HEK293 (cell line): ENCODE measurements around the gene C3orf52.

Experiments used
- CTCF ChIA-PET: fragments of 350-600 bp; formaldehyde crosslinking; extraction: SDS; loops from one replicate; lab custom pipeline; 2021; ENCODE audit warnings: antibody characterized with exemption; lab: Yijun Ruan, JAX
- POLR2A ChIA-PET: fragments of 300-600 bp; formaldehyde crosslinking; extraction: SDS; loops from one replicate; lab custom pipeline; 2020; ENCODE audit warnings: antibody characterized with exemption, inconsistent platforms; lab: Yijun Ruan, JAX
- H3K27ac ChIP-seq: fragments of 200-500 bp; sonication (Bioruptor generic); 2 replicates; pipeline ENCODE4 v1.5.1; 2014; ENCODE audit warnings: low read depth, low read length, control low read depth, inconsistent platforms; ENCODE audit errors: extremely low read depth
- H3K36me3 ChIP-seq, 2 experiments: fragments of 200-500 bp in 1 of 2; sonication (Bioruptor generic) in 1 of 2; 1 replicate in 1 of 2; 2 replicates in 1 of 2; pipeline ENCODE4 v1.5.1; 2014 to 2017; ENCODE audit warnings: inconsistent platforms in 2 of 2, low read length in 2 of 2; ENCODE audit not compliant: control insufficient read depth in 2 of 2, insufficient read depth in 1 of 2
- H3K4me1 ChIP-seq: fragments of 200-500 bp; sonication (Bioruptor generic); 2 replicates; pipeline ENCODE4 v1.5.1; 2014; ENCODE audit warnings: mild to moderate bottlenecking, low read length, inconsistent platforms; ENCODE audit not compliant: control insufficient read depth, insufficient read depth
- H3K4me3 ChIP-seq: 2 replicates; pipeline ENCODE4 v1.5.1; 2011; ENCODE audit warnings: low read depth, mild to moderate bottlenecking, control low read depth, low read length, moderate library complexity
- H3K9me3 ChIP-seq: fragments of 200-500 bp; sonication (Bioruptor generic); 2 replicates; pipeline ENCODE4 v1.5.1; 2014; ENCODE audit warnings: low read depth, low read length, inconsistent platforms; ENCODE audit not compliant: control insufficient read depth, insufficient read depth
- FEZF1 ChIP-seq: fragments of 450-650 bp; formaldehyde crosslinking; IDR thresholded peaks from 2 replicates; pipeline ENCODE4 v1.5.1; 2016; ENCODE audit warnings: missing biosample characterization, missing genetic modification characterization
- OVOL3 ChIP-seq: fragments of 450-650 bp; formaldehyde crosslinking; IDR thresholded peaks from 2 replicates; pipeline ENCODE4 v1.5.1; 2016; ENCODE audit warnings: missing biosample characterization, missing genetic modification characterization
- PRDM1 ChIP-seq: fragments of 450-650 bp; formaldehyde crosslinking; IDR thresholded peaks from 2 replicates; pipeline ENCODE4; 2016; ENCODE audit warnings: missing biosample characterization, missing genetic modification characterization
- RBAK ChIP-seq: fragments of 450-650 bp; formaldehyde crosslinking; IDR thresholded peaks from 2 replicates; pipeline ENCODE4 v1.5.1; 2016; ENCODE audit warnings: missing biosample characterization, missing genetic modification characterization
- SETDB1 ChIP-seq: IDR thresholded peaks from one replicate; pipeline ENCODE4 v1.6.1; 2017; ENCODE audit warnings: mild to moderate bottlenecking, low read length, moderate library complexity, mixed read lengths; ENCODE audit not compliant: insufficient read length
- ZBTB7A ChIP-seq: fragments of 450-650 bp; formaldehyde crosslinking; IDR thresholded peaks from 2 replicates; pipeline ENCODE4 v1.5.1; 2016; ENCODE audit warnings: low read depth, missing biosample characterization, missing genetic modification characterization
- ZFHX2 ChIP-seq: fragments of 450-650 bp; formaldehyde crosslinking; conservative IDR thresholded peaks from 2 replicates; pipeline ENCODE4 v1.5.1; 2016; ENCODE audit warnings: missing biosample characterization, missing genetic modification characterization
- ZNF10 ChIP-seq: fragments of 450-650 bp; formaldehyde crosslinking; IDR thresholded peaks from 2 replicates; pipeline ENCODE4 v1.5.1; 2017; ENCODE audit warnings: missing biosample characterization, missing genetic modification characterization
- ZNF174 ChIP-seq: fragments of 450-650 bp; formaldehyde crosslinking; IDR thresholded peaks from 2 replicates; pipeline ENCODE4 v1.5.0; 2017; ENCODE audit warnings: missing biosample characterization, mild to moderate bottlenecking, missing genetic modification characterization
- ZNF214 ChIP-seq: fragments of 450-650 bp; formaldehyde crosslinking; IDR thresholded peaks from 2 replicates; pipeline ENCODE4 v1.5.1; 2017; ENCODE audit warnings: missing biosample characterization, mild to moderate bottlenecking, missing genetic modification characterization, borderline replicate concordance
- ZNF274 ChIP-seq, 2 experiments: fragments of 200-500 bp in 1 of 2; fragments of 450-650 bp in 1 of 2; sonication (Bioruptor generic) in 1 of 2; formaldehyde crosslinking in 1 of 2; IDR thresholded peaks; 2 replicates each; pipeline versions ENCODE4 v1.5.1 to v1.6.1; 2014 to 2016; ENCODE audit warnings: borderline replicate concordance in 1 of 2, inconsistent platforms in 1 of 2, low read length in 1 of 2, missing biosample characterization in 1 of 2, missing genetic modification characterization in 1 of 2
- ZNF350 ChIP-seq: fragments of 450-650 bp; formaldehyde crosslinking; IDR thresholded peaks from 2 replicates; pipeline ENCODE4 v1.5.0; 2017; ENCODE audit warnings: missing biosample characterization, mild to moderate bottlenecking, missing genetic modification characterization
- ZNF354C ChIP-seq: fragments of 450-650 bp; formaldehyde crosslinking; IDR thresholded peaks from 2 replicates; pipeline ENCODE4 v1.5.1; 2016; ENCODE audit warnings: missing biosample characterization, missing genetic modification characterization, low read depth, borderline replicate concordance
- ZNF37A ChIP-seq: fragments of 450-650 bp; IDR thresholded peaks from 2 replicates; pipeline ENCODE4 v1.5.1; 2018; ENCODE audit warnings: missing biosample characterization, missing genetic modification characterization
- ZNF416 ChIP-seq: fragments of 450-650 bp; formaldehyde crosslinking; IDR thresholded peaks from 2 replicates; pipeline ENCODE4 v1.5.1; 2016; ENCODE audit warnings: missing biosample characterization, missing genetic modification characterization
- ZNF48 ChIP-seq: fragments of 450-650 bp; formaldehyde crosslinking; IDR thresholded peaks from 2 replicates; pipeline ENCODE4 v1.5.1; 2016; ENCODE audit warnings: missing biosample characterization, missing genetic modification characterization
- ZNF529 ChIP-seq: fragments of 450-650 bp; formaldehyde crosslinking; IDR thresholded peaks from 2 replicates; pipeline ENCODE4 v1.5.1; 2017; ENCODE audit warnings: missing genetic modification characterization, missing biosample characterization; ENCODE audit not compliant: insufficient replicate concordance
- ZNF548 ChIP-seq: fragments of 450-650 bp; formaldehyde crosslinking; IDR thresholded peaks from 2 replicates; pipeline ENCODE4 v1.5.1; 2016; ENCODE audit warnings: missing biosample characterization, missing genetic modification characterization
- ZNF660 ChIP-seq: fragments of 450-650 bp; IDR thresholded peaks from 2 replicates; pipeline ENCODE4 v1.5.1; 2018; ENCODE audit warnings: missing biosample characterization, mild to moderate bottlenecking, missing genetic modification characterization
- ZNF747 ChIP-seq: fragments of 450-650 bp; formaldehyde crosslinking; IDR thresholded peaks from 2 replicates; pipeline ENCODE4 v1.5.1; 2016; ENCODE audit warnings: missing biosample characterization, missing genetic modification characterization
- ZSCAN30 ChIP-seq: fragments of 450-650 bp; IDR thresholded peaks from 2 replicates; pipeline ENCODE4 v1.5.1; 2018; ENCODE audit warnings: missing biosample characterization, mild to moderate bottlenecking, missing genetic modification characterization, moderate library complexity
- TF ChIP-seq, protein P1 (sequence below): fragments of 450-650 bp; formaldehyde crosslinking; IDR thresholded peaks from 2 replicates; pipeline ENCODE4 v1.5.0; 2017; ENCODE audit warnings: missing biosample characterization, missing genetic modification characterization, borderline replicate concordance
- TF ChIP-seq, protein P2 (sequence below): sonication (generic); formaldehyde crosslinking; IDR thresholded peaks from 2 replicates; pipeline ENCODE4 v1.8.1; 2022; ENCODE audit warnings: mild to moderate bottlenecking, moderate library complexity, missing genetic modification reagents
- TF ChIP-seq, protein P3 (sequence below): fragments of 450-650 bp; IDR thresholded peaks from 2 replicates; pipeline ENCODE4 v1.5.1; 2018; ENCODE audit warnings: missing biosample characterization, missing genetic modification characterization
- TF ChIP-seq, protein P4 (sequence below): fragments of 450-650 bp; formaldehyde crosslinking; IDR thresholded peaks from 2 replicates; pipeline ENCODE4 v1.5.1; 2016; ENCODE audit warnings: missing biosample characterization, missing genetic modification characterization

Gene C3orf52

DNA sequence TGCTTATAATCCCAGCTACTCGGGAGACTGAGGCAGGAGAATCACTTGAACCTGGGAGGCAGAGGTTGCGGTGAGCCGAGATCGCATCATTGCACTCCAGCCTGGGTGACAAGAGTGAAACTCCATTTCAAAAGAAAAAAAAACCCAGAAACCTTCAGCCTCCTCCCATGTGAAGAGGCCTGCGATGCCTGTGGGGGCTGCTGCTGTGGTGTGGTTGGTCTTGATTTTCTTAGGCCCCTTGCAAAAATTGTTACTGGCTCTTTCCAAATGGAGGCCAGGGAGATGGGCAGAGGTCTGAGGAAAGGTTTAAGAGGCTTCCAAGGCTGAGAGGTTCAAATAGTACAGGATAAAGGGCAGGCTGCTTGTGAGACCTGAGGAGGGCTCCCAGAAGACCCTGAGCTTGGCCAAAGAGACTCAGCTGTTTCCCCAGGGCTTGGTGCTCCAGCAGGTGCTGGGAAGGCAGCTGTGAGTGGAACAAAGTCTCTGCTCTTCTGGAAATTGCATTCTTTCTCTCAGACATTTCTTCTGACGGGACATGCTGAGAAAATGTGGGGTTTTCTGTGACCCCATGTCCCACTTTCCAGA, 28.5 kb downstream of the C3orf52 start:
- H3K27ac ChIP-seq, result no peak overlapping the region
- TF ChIP-seq ZNF214 (tag by site-specific recombination) (no peak), SETDB1 (no peak), ZBTB7A (tag by site-specific recombination) (no peak), FEZF1 (no peak), OVOL3 (tag by site-specific recombination) (no peak), ZNF354C (tag by site-specific recombination) (no peak), ZFHX2 (tag by site-specific recombination) (no peak), ZNF747 (tag by site-specific recombination) (no peak), ZSCAN30 (tag by site-specific recombination) (no peak), RBAK (tag by site-specific recombination) (no peak)
- TF ChIP-seq, protein P1, sequence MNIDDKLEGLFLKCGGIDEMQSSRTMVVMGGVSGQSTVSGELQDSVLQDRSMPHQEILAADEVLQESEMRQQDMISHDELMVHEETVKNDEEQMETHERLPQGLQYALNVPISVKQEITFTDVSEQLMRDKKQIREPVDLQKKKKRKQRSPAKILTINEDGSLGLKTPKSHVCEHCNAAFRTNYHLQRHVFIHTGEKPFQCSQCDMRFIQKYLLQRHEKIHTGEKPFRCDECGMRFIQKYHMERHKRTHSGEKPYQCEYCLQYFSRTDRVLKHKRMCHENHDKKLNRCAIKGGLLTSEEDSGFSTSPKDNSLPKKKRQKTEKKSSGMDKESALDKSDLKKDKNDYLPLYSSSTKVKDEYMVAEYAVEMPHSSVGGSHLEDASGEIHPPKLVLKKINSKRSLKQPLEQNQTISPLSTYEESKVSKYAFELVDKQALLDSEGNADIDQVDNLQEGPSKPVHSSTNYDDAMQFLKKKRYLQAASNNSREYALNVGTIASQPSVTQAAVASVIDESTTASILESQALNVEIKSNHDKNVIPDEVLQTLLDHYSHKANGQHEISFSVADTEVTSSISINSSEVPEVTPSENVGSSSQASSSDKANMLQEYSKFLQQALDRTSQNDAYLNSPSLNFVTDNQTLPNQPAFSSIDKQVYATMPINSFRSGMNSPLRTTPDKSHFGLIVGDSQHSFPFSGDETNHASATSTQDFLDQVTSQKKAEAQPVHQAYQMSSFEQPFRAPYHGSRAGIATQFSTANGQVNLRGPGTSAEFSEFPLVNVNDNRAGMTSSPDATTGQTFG (tag by site-specific recombination), result no peak
- TF ChIP-seq, protein P2, sequence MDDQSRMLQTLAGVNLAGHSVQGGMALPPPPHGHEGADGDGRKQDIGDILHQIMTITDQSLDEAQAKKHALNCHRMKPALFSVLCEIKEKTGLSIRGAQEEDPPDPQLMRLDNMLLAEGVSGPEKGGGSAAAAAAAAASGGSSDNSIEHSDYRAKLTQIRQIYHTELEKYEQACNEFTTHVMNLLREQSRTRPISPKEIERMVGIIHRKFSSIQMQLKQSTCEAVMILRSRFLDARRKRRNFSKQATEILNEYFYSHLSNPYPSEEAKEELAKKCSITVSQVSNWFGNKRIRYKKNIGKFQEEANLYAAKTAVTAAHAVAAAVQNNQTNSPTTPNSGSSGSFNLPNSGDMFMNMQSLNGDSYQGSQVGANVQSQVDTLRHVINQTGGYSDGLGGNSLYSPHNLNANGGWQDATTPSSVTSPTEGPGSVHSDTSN (CRISPR knock-in tag), result no peak
- no peaks in the 10 kb centered on the region for H3K4me1 ChIP-seq
- H3K9me3 ChIP-seq, result no peaks in the 10 kb centered on the region
- ChIA-PET POLR2A (interaction anchor here (1.0 kb wide), 1 partner anchor 23 kb away, joined by 3 read pairs; no protein-coding TSS in a partner anchor), CTCF (no interaction called here)
- no peak overlapping the region for H3K4me3 ChIP-seq
- peaks cover 0 to 69% of the 10 kb centered on the region in 2 experiments; a peak in 2 of 3 replicates for H3K36me3 ChIP-seq

DNA sequence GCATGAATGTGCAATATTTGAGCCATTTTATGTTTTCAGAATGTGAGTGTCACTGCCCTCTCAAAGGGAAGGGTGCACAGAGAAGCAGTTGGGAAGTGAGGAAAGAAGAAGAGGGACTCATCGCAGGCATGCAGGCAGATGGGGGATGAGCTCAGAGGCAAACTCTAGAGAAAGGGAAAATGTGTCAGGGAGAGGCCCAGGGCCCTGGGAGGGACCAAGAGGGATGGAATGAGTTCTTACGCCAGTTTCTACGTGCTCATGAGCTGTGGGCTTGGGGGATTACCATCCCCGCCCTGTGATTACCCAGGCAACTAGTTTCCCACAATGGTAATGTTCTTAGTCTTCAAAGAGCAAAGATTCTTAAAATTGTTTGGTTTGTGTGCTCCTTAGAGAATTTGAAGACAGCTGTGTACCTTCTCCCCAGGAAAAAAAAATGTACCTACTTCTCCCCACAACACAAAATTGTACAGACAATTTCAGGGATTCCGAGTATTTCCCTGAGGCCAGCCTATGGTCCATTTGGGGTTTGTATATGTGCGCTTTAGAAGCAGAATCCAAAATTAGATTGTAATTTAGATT, 29.1 kb downstream of the C3orf52 start:
- Histone ChIP-seq H3K27ac (no peak overlapping the region), H3K4me3 (no peak overlapping the region), H3K4me1 (no peaks in the 10 kb centered on the region), H3K9me3 (no peaks in the 10 kb centered on the region), H3K36me3 (peaks cover 0 to 73% of the 10 kb centered on the region in 2 experiments; a peak in 2 of 3 replicates)
- ChIA-PET POLR2A (no interaction called here), CTCF (no interaction called here)
- TF ChIP-seq ZNF548 (no peak), ZNF416 (tag by site-specific recombination) (no peak), ZNF174 (no peak), ZNF529 (no peak), ZNF274 (IDR thresholded peaks at IDR 0.05; ENCODE audit: low read length) (no peak), ZNF274 (tag by site-specific recombination; IDR thresholded peaks at IDR 0.05; ENCODE audit: borderline replicate concordance) (no peak), ZNF660 (tag by site-specific recombination) (no peak), PRDM1 (tag by site-specific recombination) (no peak), ZNF37A (tag by site-specific recombination) (no peak), ZNF10 (tag by site-specific recombination) (no peak), ZNF48 (tag by site-specific recombination) (no peak), ZNF350 (tag by site-specific recombination) (no peak)
- TF ChIP-seq, protein P1 (tag by site-specific recombination), result no peak
- TF ChIP-seq, protein P3, sequence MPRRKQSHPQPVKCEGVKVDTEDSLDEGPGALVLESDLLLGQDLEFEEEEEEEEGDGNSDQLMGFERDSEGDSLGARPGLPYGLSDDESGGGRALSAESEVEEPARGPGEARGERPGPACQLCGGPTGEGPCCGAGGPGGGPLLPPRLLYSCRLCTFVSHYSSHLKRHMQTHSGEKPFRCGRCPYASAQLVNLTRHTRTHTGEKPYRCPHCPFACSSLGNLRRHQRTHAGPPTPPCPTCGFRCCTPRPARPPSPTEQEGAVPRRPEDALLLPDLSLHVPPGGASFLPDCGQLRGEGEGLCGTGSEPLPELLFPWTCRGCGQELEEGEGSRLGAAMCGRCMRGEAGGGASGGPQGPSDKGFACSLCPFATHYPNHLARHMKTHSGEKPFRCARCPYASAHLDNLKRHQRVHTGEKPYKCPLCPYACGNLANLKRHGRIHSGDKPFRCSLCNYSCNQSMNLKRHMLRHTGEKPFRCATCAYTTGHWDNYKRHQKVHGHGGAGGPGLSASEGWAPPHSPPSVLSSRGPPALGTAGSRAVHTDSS (tag by site-specific recombination), result no peak
- TF ChIP-seq, protein P4, sequence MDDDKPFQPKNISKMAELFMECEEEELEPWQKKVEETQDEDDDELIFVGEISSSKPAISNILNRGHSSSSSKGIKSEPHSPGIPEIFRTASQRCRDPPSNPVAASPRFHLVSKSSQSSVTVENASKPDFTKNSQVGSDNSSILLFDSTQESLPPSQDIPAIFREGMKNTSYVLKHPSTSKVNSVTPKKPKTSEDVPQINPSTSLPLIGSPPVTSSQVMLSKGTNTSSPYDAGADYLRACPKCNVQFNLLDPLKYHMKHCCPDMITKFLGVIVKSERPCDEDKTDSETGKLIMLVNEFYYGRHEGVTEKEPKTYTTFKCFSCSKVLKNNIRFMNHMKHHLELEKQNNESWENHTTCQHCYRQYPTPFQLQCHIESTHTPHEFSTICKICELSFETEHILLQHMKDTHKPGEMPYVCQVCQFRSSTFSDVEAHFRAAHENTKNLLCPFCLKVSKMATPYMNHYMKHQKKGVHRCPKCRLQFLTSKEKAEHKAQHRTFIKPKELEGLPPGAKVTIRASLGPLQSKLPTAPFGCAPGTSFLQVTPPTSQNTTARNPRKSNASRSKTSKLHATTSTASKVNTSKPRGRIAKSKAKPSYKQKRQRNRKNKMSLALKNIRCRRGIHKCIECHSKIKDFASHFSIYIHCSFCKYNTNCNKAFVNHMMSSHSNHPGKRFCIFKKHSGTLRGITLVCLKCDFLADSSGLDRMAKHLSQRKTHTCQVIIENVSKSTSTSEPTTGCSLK, result no peak
